ENCODE data around the gene NCKAP5. TPM values are rescaled to one million over a fixed set of nuclear protein-coding genes. Genes with fewer than 3 reads are reported as not detected.

NCKAP5 gene
- total and polyA plus RNA-seq, 2 of the 13 experiments (the other 11 are each of a cell fraction or from before 2014, with no cell fraction given), result 0.01 TPM; not detected in 1

DNA sequence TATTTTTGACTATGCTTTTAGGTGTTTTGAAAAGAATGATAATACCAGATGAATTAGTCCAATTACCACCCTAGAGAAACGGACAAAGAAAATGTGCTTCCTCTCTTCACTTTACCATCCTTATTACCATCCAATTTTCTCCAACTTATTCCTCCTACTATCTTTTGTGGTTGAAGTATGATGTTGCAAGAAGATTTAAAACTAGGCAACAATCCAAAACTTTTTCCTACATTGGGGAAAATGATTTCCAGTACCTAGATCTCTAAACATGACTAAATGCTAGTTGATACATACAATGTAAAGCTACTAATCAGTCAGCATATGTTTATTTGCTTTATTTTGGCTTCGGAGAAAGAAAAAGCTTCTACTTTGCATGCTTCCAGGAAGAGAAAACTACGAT, 543.3 kb downstream of the NCKAP5 start:
- intact Hi-C loops (cut with micrococcal nuclease; ENCODE audit: unreplicated experiment) (no loop called here), in situ Hi-C loops (cut with HindIII; ENCODE audit: extremely low pct_ligation_motif_present, low pct_unique_long_range_greater_than_20kb) (no loop called here)
- H3K4me2 ChIP-seq (ENCODE audit: low read depth, low read length), result no peak overlapping the region
- DNase-seq (ENCODE audit: low spot score) (no peak), FAIRE-seq (no peak), ATAC-seq (no peak)
- WGBS (ENCODE audit: low lambda C conversion rate), result 2% methylated on average over 3 of the region's 3 CpGs
- H3K27ac ChIP-seq (ENCODE audit: extremely low read length, insufficient read depth, low read length), result no peak overlapping the region
- no peaks in the 10 kb centered on the region for H4K20me1 ChIP-seq (ENCODE audit: insufficient read depth, low read length)
- H3K27me3 ChIP-seq (ENCODE audit: control insufficient read depth in 1 of 2, insufficient read depth in 2 of 2, low read length in 2 of 2), result no peaks in the 10 kb centered on the region
- no peaks in the 10 kb centered on the region for H3K4me1 ChIP-seq (ENCODE audit: insufficient read depth, low read length)
- no peak overlapping the region for H2AFZ ChIP-seq (ENCODE audit: low read length)
- peaks cover 52% of the 10 kb centered on the region for H3K9me3 ChIP-seq (ENCODE audit: low read length)
- H3K9ac ChIP-seq (ENCODE audit: insufficient read depth, low read depth, low read length), result no peak overlapping the region
- POLR2A ChIA-PET, result no interaction called here
- CTCF ChIA-PET (ENCODE audit: low intra/inter-chr PET ratio, low total read pairs), result no interaction called here
- no TSS peak for BruUV-seq (replicated peaks)
- no peaks in the 10 kb centered on the region for H3K79me2 ChIP-seq (ENCODE audit: insufficient read depth, low read length)
- no peaks in the 10 kb centered on the region for H3K36me3 ChIP-seq (replicated peaks in 1 of 2; ENCODE audit: control insufficient read depth in 1 of 2, insufficient read depth in 2 of 2, low read length in 2 of 2)
- H3K4me3 ChIP-seq (replicated peaks in 1 of 3; ENCODE audit: insufficient read depth in 1 of 3, low read depth in 2 of 3, low read length in 3 of 3), result no peak overlapping the region
- TF ChIP-seq PATZ1 (CRISPR knock-in tag; IDR thresholded peaks at IDR 0.05) (no peak), REL (CRISPR knock-in tag; conservative IDR thresholded peaks at IDR 0.05) (no peak), ZNF672 (CRISPR knock-in tag; IDR thresholded peaks at IDR 0.05) (no peak), ZNF468 (CRISPR knock-in tag; IDR thresholded peaks at IDR 0.05) (no peak), CREM (IDR thresholded peaks at IDR 0.05) (no peak), CREM (CRISPR knock-in tag; IDR thresholded peaks at IDR 0.05) (no peak), IKZF4 (CRISPR knock-in tag; IDR thresholded peaks at IDR 0.05; ENCODE audit: borderline replicate concordance, low read depth, not compliant biosample characterization) (no peak), ZNF775 (CRISPR knock-in tag; IDR thresholded peaks at IDR 0.05; ENCODE audit: borderline replicate concordance) (no peak), ZNF720 (CRISPR knock-in tag; IDR thresholded peaks at IDR 0.05) (no peak), LRRFIP1 (CRISPR knock-in tag; conservative IDR thresholded peaks at IDR 0.05) (no peak)
- TF ChIP-seq, protein P1, sequence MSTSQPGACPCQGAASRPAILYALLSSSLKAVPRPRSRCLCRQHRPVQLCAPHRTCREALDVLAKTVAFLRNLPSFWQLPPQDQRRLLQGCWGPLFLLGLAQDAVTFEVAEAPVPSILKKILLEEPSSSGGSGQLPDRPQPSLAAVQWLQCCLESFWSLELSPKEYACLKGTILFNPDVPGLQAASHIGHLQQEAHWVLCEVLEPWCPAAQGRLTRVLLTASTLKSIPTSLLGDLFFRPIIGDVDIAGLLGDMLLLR (CRISPR knock-in tag; IDR thresholded peaks at IDR 0.05), result no peak
- TF ChIP-seq, protein P2, sequence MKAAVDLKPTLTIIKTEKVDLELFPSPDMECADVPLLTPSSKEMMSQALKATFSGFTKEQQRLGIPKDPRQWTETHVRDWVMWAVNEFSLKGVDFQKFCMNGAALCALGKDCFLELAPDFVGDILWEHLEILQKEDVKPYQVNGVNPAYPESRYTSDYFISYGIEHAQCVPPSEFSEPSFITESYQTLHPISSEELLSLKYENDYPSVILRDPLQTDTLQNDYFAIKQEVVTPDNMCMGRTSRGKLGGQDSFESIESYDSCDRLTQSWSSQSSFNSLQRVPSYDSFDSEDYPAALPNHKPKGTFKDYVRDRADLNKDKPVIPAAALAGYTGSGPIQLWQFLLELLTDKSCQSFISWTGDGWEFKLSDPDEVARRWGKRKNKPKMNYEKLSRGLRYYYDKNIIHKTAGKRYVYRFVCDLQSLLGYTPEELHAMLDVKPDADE (CRISPR knock-in tag; IDR thresholded peaks at IDR 0.05), result no peak
- TF ChIP-seq, protein P3, sequence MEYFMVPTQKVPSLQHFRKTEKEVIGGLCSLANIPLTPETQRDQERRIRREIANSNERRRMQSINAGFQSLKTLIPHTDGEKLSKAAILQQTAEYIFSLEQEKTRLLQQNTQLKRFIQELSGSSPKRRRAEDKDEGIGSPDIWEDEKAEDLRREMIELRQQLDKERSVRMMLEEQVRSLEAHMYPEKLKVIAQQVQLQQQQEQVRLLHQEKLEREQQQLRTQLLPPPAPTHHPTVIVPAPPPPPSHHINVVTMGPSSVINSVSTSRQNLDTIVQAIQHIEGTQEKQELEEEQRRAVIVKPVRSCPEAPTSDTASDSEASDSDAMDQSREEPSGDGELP (IDR thresholded peaks at IDR 0.05; ENCODE audit: borderline replicate concordance, low read depth), result no peak
- TF ChIP-seq, protein P4, sequence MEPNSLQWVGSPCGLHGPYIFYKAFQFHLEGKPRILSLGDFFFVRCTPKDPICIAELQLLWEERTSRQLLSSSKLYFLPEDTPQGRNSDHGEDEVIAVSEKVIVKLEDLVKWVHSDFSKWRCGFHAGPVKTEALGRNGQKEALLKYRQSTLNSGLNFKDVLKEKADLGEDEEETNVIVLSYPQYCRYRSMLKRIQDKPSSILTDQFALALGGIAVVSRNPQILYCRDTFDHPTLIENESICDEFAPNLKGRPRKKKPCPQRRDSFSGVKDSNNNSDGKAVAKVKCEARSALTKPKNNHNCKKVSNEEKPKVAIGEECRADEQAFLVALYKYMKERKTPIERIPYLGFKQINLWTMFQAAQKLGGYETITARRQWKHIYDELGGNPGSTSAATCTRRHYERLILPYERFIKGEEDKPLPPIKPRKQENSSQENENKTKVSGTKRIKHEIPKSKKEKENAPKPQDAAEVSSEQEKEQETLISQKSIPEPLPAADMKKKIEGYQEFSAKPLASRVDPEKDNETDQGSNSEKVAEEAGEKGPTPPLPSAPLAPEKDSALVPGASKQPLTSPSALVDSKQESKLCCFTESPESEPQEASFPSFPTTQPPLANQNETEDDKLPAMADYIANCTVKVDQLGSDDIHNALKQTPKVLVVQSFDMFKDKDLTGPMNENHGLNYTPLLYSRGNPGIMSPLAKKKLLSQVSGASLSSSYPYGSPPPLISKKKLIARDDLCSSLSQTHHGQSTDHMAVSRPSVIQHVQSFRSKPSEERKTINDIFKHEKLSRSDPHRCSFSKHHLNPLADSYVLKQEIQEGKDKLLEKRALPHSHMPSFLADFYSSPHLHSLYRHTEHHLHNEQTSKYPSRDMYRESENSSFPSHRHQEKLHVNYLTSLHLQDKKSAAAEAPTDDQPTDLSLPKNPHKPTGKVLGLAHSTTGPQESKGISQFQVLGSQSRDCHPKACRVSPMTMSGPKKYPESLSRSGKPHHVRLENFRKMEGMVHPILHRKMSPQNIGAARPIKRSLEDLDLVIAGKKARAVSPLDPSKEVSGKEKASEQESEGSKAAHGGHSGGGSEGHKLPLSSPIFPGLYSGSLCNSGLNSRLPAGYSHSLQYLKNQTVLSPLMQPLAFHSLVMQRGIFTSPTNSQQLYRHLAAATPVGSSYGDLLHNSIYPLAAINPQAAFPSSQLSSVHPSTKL (CRISPR knock-in tag; IDR thresholded peaks at IDR 0.05), result no peak

All from HepG2 (cell line).